SJCRH30 (cell line): Measurements from ENCODE around the gene CHST6. TPM values are rescaled to one million over a fixed set of nuclear protein-coding genes. Genes with fewer than 3 reads are reported as not detected.
"Not testable (repeated sequence)": the region's sequence is repeated elsewhere in the genome, so short reads cannot be mapped to it uniquely, and the experiment has no call there.

ENCODE experiments used
- DNase-seq, 2 experiments: peaks; one replicate each; pipeline ENCODE4 v3.0.0-alpha.2; 2015 to 2020
- H3K27ac ChIP-seq: fragments of 250-450 bp; sonication (Bioruptor Pico); 2 replicates; pipeline ENCODE4 v1.5.1; 2020; ENCODE audit warnings: mild to moderate bottlenecking, moderate library complexity
- H3K27me3 ChIP-seq: fragments of 250-450 bp; sonication (Bioruptor Pico); 2 replicates; pipeline ENCODE4 v1.5.1; 2020; ENCODE audit warnings: mild to moderate bottlenecking, moderate library complexity
- H3K36me3 ChIP-seq: fragments of 250-450 bp; sonication (Bioruptor Pico); 2 replicates; pipeline ENCODE4 v1.5.1; 2020; ENCODE audit warnings: mild to moderate bottlenecking, moderate library complexity
- H3K4me1 ChIP-seq: fragments of 250-450 bp; sonication (Bioruptor Pico); 2 replicates; pipeline ENCODE4 v1.5.1; 2020; ENCODE audit warnings: mild to moderate bottlenecking, moderate library complexity
- H3K4me3 ChIP-seq: fragments of 250-450 bp; sonication (Bioruptor Pico); 2 replicates; pipeline ENCODE4 v1.5.1; 2020; ENCODE audit warnings: mild to moderate bottlenecking, moderate library complexity
- H3K9me3 ChIP-seq: fragments of 250-450 bp; sonication (Bioruptor Pico); replicated peaks from 2 replicates; pipeline ENCODE4 v1.5.1; 2020; ENCODE audit warnings: mild to moderate bottlenecking, moderate library complexity
- total RNA-seq: library from RNA; depleted of rRNA; stranded (reverse); fragments of >200 nt; shearing (Covaris generic); gene quantifications from 2 replicates; pipeline ENCODE4 v1.2.3, GENCODE V29; 2014; rRNA removed

The CHST6 gene
- not detected in 2 replicates for total RNA-seq

DNA sequence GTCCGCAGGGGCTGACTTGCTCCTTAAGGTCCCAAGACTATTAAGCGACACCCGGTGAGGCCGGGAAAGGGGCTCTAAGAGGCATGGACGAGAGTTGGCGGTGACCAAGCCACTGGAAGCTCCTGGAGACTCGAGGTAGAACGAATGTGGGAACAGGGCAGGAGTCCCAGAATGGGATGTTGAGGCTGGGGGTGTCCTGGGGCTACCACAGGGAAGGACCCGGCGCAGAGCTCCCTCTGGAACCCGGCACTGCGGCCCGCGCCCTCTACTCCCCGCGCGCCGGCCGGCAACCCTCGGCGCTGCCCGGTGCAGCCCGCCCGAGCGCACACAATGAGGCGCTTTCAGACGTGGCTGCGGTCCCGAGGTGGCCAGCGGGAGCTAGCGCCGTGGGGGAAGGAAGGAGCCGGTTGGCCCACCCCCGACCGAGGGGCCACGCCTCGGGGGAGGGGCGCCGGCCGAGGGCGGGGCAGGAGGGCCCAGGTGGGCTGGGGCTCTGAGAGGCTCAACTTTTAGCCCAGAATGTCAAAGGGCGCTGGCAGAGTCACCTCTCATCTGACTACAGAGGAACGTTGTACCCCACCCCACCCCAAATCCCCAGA lies at the start of gene CHST6:
CHST6 (minus strand) TSS at position 366 of the 599 bp plus-strand sequence. CDS start 15,613 bp downstream, outside the sequence.
- no peaks in the 10 kb centered on the region for H3K36me3 ChIP-seq
- no peak within 1 kb of the TSS for H3K27ac ChIP-seq
- no peaks in the 10 kb centered on the region; the same call in 1 of the 2 replicates for H3K27me3 ChIP-seq
- H3K9me3 ChIP-seq: no peaks in the 10 kb centered on the region
- H3K4me1 ChIP-seq: peaks cover 3% of the 10 kb centered on the region; the same call in 1 of the 2 replicates
- H3K4me3 ChIP-seq: no peak within 1 kb of the TSS
- DNase-seq: no peak

DNA sequence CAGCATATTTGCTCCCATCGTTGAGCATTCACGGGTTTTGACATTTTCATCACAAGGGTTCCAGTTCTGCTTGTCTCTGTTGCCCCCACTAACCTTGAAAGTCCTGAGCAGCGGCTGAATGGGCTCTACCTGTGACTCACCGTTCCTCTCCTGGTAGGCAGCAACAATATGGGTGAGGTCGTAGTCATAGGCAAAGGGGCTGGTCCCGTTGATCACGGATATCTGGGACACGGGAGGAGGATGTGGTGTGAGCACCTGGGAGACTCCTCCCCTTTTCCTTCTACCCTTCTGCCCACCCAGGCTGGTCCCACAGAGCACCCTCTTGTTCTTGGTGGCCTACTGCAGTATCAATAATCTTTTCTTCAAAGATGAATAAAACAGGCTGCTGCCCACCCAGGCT lies 47.2 kb upstream of the CHST6 start:
- H3K27me3 ChIP-seq, H3K9me3 ChIP-seq, H3K36me3 ChIP-seq, DNase-seq, H3K4me3 ChIP-seq, H3K27ac ChIP-seq, H3K4me1 ChIP-seq: not testable (repeated sequence)

DNA sequence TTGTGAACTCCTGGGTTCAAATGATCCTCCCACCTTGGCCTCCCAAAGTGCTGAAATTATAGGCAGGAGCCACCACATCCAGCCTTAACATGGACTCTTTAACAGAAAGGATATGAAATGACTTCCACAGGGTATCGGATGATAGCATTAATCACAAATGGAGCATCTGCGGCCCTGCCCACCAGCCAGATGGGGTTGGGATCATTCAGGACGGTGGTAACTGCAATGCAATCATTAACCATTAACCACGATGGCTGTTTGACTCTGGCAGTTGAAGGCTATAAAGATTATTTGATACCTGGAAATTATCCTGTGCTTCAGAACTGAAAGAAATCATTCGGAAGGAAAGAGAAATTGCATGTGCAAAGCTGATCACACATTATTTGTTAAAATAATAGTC lies 46.0 kb upstream of the CHST6 start:
- no peak for DNase-seq
- no peaks in the 10 kb centered on the region for H3K36me3 ChIP-seq
- H3K4me3 ChIP-seq: no peak overlapping the region
- H3K9me3 ChIP-seq: no peaks in the 10 kb centered on the region
- no peaks in the 10 kb centered on the region for H3K27me3 ChIP-seq
- H3K27ac ChIP-seq: no peak overlapping the region
- H3K4me1 ChIP-seq: no peaks in the 10 kb centered on the region

- H3K4me1 ChIP-seq, H3K27ac ChIP-seq, H3K36me3 ChIP-seq, DNase-seq, H3K4me3 ChIP-seq, H3K27me3 ChIP-seq, H3K9me3 ChIP-seq: not testable (repeated sequence)
These were observed 43.8 kb upstream of the CHST6 start for GRCh38 chr16:75538882-75539565.

DNA sequence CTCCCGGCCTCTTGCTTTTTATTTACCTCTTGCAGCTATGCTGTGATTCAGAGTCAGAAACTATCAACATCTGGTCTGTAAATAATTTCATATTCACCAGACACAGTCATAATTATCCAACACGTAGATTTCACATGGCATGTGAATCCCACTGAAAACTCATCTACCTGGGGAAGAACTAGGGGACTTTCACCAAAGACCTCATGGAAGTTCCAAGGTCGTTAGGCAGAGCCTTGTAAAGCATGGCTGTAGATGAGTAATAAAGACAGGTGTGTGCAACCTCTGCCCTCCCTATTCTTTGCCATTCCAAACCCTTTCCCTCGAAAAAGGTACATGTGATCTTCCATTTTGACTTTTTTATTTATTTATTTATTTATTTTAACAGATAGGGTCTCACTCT lies 42.5 kb upstream of the CHST6 start:
- H3K9me3 ChIP-seq: no peaks in the 10 kb centered on the region
- no peaks in the 10 kb centered on the region for H3K27me3 ChIP-seq
- H3K4me3 ChIP-seq: no peak overlapping the region
- H3K36me3 ChIP-seq: no peaks in the 10 kb centered on the region
- no peak overlapping the region for H3K27ac ChIP-seq
- H3K4me1 ChIP-seq: no peaks in the 10 kb centered on the region
- no peak for DNase-seq

GRCh38 chr16:75535901-75536300 lies 40.7 kb upstream of the CHST6 start, which contains the start of gene CHST5:
Gene CHST5, minus strand, starts transcription at chr16:75536108. Its CDS starts 5,724 bp downstream, at chr16:75530384.
- H3K9me3 ChIP-seq: no peaks in the 10 kb centered on the region
- H3K36me3 ChIP-seq: no peaks in the 10 kb centered on the region
- DNase-seq: no peak
- H3K27ac ChIP-seq: no peak within 1 kb of the TSS
- H3K27me3 ChIP-seq: no peaks in the 10 kb centered on the region
- no peak within 1 kb of the TSS for H3K4me3 ChIP-seq
- no peaks in the 10 kb centered on the region for H3K4me1 ChIP-seq

GRCh38 chr16:75535211-75535843 lies 40.1 kb upstream of the CHST6 start:
- no peaks in the 10 kb centered on the region for H3K9me3 ChIP-seq
- H3K4me3 ChIP-seq: no peak overlapping the region
- H3K27me3 ChIP-seq: no peaks in the 10 kb centered on the region
- H3K27ac ChIP-seq: no peak overlapping the region
- no peaks in the 10 kb centered on the region for H3K36me3 ChIP-seq
- DNase-seq: no peak
- H3K4me1 ChIP-seq: no peaks in the 10 kb centered on the region

GRCh38 chr16:75534560-75535205 lies 39.4 kb upstream of the CHST6 start:
- Histone ChIP-seq H3K27me3 (no peaks in the 10 kb centered on the region), H3K4me3 (no peak overlapping the region)
- no peak for DNase-seq

DNA sequence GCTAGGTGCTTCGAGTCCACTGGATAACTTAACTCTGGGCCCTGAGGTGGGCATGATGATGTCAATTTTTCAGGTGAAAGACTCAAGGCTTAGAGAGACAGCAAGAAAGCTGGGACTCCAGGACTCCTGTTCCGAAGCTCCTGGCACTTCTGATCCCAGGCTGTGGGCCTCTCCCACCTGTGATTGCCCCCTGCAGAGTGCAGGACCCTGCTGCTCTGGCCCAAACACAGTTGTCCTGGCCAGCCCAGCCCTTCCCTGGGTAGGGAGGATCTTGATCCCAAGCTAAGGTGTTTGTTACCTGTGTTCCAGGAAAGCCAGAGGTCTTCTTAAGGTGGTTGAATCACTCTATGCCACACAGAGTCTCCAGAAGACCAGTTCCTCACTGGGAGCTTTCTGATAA lies 37.5 kb upstream of the CHST6 start:
- Histone ChIP-seq H3K27ac (no peak overlapping the region), H3K9me3 (no peaks in the 10 kb centered on the region), H3K4me1 (no peaks in the 10 kb centered on the region), H3K27me3 (no peaks in the 10 kb centered on the region), H3K36me3 (no peaks in the 10 kb centered on the region), H3K4me3 (no peak overlapping the region)
- DNase-seq: no peak

More at GRCh38 chr16:75534560-75535205, 39.4 kb upstream of the CHST6 start:
- no peak overlapping the region for H3K27ac ChIP-seq
- no peaks in the 10 kb centered on the region for H3K4me1 ChIP-seq
- H3K9me3 ChIP-seq: no peaks in the 10 kb centered on the region
- no peaks in the 10 kb centered on the region for H3K36me3 ChIP-seq

- H3K27me3 ChIP-seq: no peaks in the 10 kb centered on the region
- no peak overlapping the region for H3K27ac ChIP-seq
- H3K36me3 ChIP-seq: no peaks in the 10 kb centered on the region
- H3K4me3 ChIP-seq: no peak overlapping the region
- no peak for DNase-seq
- no peaks in the 10 kb centered on the region for H3K4me1 ChIP-seq
- H3K9me3 ChIP-seq: no peaks in the 10 kb centered on the region
These were observed 37.0 kb upstream of the CHST6 start for GRCh38 chr16:75532142-75532765.

DNA sequence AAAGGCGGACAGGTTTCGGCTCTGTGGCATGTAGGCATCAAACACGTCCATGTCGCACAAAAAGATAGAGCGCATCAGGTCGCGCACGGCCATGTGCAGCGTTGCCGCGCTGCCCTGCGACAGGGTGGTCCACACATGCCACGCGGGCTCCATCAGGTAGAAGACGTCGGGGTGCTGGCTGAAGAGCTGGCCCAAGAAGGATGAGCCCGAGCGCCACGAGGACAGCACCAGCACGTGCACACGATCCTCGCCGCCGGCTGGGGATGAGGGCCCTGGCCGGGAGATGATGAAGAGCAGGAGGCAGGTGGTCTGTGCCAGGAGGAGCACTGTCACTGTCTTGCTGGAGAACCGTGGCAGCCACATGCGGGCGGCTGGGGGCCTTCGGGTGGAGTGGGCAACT lies 34.7 kb upstream of the CHST6 start:
- no peak for DNase-seq
- H3K27ac ChIP-seq: no peak overlapping the region
- no peaks in the 10 kb centered on the region for H3K4me1 ChIP-seq
- H3K9me3 ChIP-seq: no peaks in the 10 kb centered on the region
- no peaks in the 10 kb centered on the region for H3K36me3 ChIP-seq
- no peaks in the 10 kb centered on the region for H3K27me3 ChIP-seq
- no peak overlapping the region for H3K4me3 ChIP-seq

GRCh38 chr16:75529056-75529905 lies 34.0 kb upstream of the CHST6 start:
- H3K9me3 ChIP-seq: no peaks in the 10 kb centered on the region
- no peak for DNase-seq
- H3K36me3 ChIP-seq: no peaks in the 10 kb centered on the region
- H3K27ac ChIP-seq: no peak overlapping the region
- no peak overlapping the region for H3K4me3 ChIP-seq
- H3K27me3 ChIP-seq: no peaks in the 10 kb centered on the region
- no peaks in the 10 kb centered on the region for H3K4me1 ChIP-seq

DNA sequence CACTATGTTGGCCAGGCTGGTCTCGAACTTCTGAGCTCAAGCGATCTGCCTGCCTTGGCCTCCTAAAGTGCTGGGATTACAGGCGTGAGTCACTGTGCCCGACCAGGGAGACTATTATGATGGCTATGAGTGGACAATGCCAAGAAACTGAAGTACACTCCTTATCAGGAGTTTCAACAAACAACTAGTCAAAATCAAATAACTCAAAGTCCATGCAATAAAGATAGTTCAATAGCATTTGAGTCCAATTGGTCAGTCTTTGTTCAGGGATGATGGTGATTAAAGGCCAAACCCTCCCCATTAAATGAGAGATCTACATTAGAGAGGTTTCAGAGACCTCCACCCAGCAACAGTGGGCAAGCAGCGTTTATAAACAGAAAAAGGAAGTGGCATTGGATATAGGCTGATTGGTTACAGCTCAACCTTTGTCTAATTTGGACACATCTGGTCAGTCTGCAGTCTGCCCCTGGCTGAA lies 32.6 kb upstream of the CHST6 start:
- H3K4me1 ChIP-seq: no peaks in the 10 kb centered on the region
- H3K27me3 ChIP-seq: no peaks in the 10 kb centered on the region
- H3K27ac ChIP-seq: no peak overlapping the region
- DNase-seq: no peak
- no peaks in the 10 kb centered on the region for H3K9me3 ChIP-seq
- no peaks in the 10 kb centered on the region for H3K36me3 ChIP-seq
- H3K4me3 ChIP-seq: no peak overlapping the region
